Endothelial cell of umbilical vein (primary cell): Measurements from ENCODE around the gene DSCAML1. TPM values are rescaled to one million over a fixed set of nuclear protein-coding genes. Genes with fewer than 3 reads are reported as not detected.

Experiments
- BruUV-seq: library from RNA; stranded (reverse); fragments of 400-500 nt; replicated peaks from 2 replicates; lab custom pipeline; 2021; lab: Mats Ljungman, UMichigan
- CTCF ChIA-PET: fragments of 300-600, 350-600 bp; sonication (Branson Sonifier 250); formaldehyde crosslinking; loops from one replicate; lab custom pipeline; 2021; ENCODE audit warnings: antibody characterized with exemption, inconsistent platforms; lab: Charles Lee
- POLR2A ChIA-PET: fragments of 300-600, 350-600 bp; sonication (Branson Sonifier 250); formaldehyde crosslinking; loops from one replicate; lab custom pipeline; 2021; ENCODE audit warnings: antibody characterized with exemption, inconsistent platforms; lab: Charles Lee
- DNase-seq: peaks from one replicate; pipeline ENCODE4 v3.0.0-alpha.2; 2011; ENCODE audit warnings: low read depth, low spot score
- FAIRE-seq: peaks from 2 replicates; lab custom pipeline; 2011; peaks lifted over from hg19 to GRCh38; lab: Jason Lieb, UNC
- H2AFZ ChIP-seq: 2 replicates; pipeline ENCODE4 v1.6.0; 2012; ENCODE audit warnings: low read depth, low read length, control low read depth, inconsistent platforms
- H3K27ac ChIP-seq: 2 replicates; pipeline ENCODE4 v1.5.1; 2011; ENCODE audit warnings: low read depth, mild to moderate bottlenecking, control low read depth, low read length, moderate library complexity; ENCODE audit not compliant: insufficient read depth
- H3K27me3 ChIP-seq, 2 experiments: 2 replicates each; pipeline versions ENCODE4 v1.6.0 to v1.6.1; 2011; ENCODE audit warnings: low read length in 2 of 2, mixed read lengths in 1 of 2; ENCODE audit not compliant: control insufficient read depth in 2 of 2, insufficient read depth in 2 of 2
- H3K36me3 ChIP-seq, 2 experiments: 2 replicates in 1 of 2; 3 replicates in 1 of 2; pipeline ENCODE4 v1.5.1; 2011; ENCODE audit warnings: low read length in 2 of 2, mild to moderate bottlenecking in 1 of 2, moderate library complexity in 1 of 2; ENCODE audit not compliant: control insufficient read depth in 2 of 2, insufficient read depth in 2 of 2; ENCODE audit errors: extremely low read depth in 1 of 2
- H3K4me1 ChIP-seq: 3 replicates; pipeline ENCODE4 v1.5.1; 2011; ENCODE audit warnings: mild to moderate bottlenecking, low read length; ENCODE audit not compliant: control insufficient read depth, insufficient read depth; ENCODE audit errors: extremely low read depth
- H3K4me2 ChIP-seq: 2 replicates; pipeline ENCODE4 v1.6.1; 2011; ENCODE audit warnings: low read length, control low read depth, mixed read lengths; ENCODE audit not compliant: insufficient read depth
- H3K4me3 ChIP-seq, 3 experiments: fragments of 200-600 bp in 1 of 3; sonication (generic), shearing (Covaris generic) in 1 of 3; replicated peaks in 1 of 3; 2 replicates each; pipeline ENCODE4 v1.5.1; 2011 to 2016; ENCODE audit warnings: control low read depth in 3 of 3, low read length in 3 of 3, mild to moderate bottlenecking in 2 of 3, inconsistent platforms in 1 of 3, low read depth in 1 of 3, moderate library complexity in 1 of 3; ENCODE audit not compliant: insufficient read depth in 1 of 3
- H3K79me2 ChIP-seq: 2 replicates; pipeline ENCODE4 v1.6.0; 2012; ENCODE audit warnings: low read length, inconsistent platforms; ENCODE audit not compliant: control insufficient read depth, insufficient read depth
- H3K9ac ChIP-seq: replicated peaks from 2 replicates; pipeline ENCODE3; 2011; ENCODE audit warnings: low read length, control low read depth; ENCODE audit not compliant: insufficient read depth; ENCODE audit errors: extremely low read depth
- H3K9me1 ChIP-seq: replicated peaks from 3 replicates; pipeline ENCODE4 v1.6.0; 2011; ENCODE audit warnings: mild to moderate bottlenecking, low read length; ENCODE audit not compliant: control insufficient read depth, insufficient read depth; ENCODE audit errors: extremely low read depth
- H3K9me3 ChIP-seq: replicated peaks from 2 replicates; pipeline ENCODE4 v1.5.1; 2012; ENCODE audit warnings: low read length, inconsistent platforms; ENCODE audit not compliant: control insufficient read depth, insufficient read depth
- H4K20me1 ChIP-seq: replicated peaks from 2 replicates; pipeline ENCODE3; 2011; ENCODE audit warnings: mild to moderate bottlenecking, low read length; ENCODE audit not compliant: control insufficient read depth, insufficient read depth; ENCODE audit errors: extremely low read depth
- EZH2 ChIP-seq: IDR thresholded peaks from 2 replicates; pipeline ENCODE4 v1.6.1; 2012; ENCODE audit warnings: borderline replicate concordance, low read depth, mild to moderate bottlenecking, moderate library complexity, low read length, inconsistent platforms; ENCODE audit not compliant: severe bottlenecking
- FOS ChIP-seq: IDR thresholded peaks from 2 replicates; pipeline ENCODE4 v1.6.1; 2011; ENCODE audit warnings: mild to moderate bottlenecking, low read length, moderate library complexity, borderline replicate concordance; ENCODE audit not compliant: insufficient read depth
- GATA2 ChIP-seq: IDR thresholded peaks from 2 replicates; pipeline ENCODE4 v1.7.0; 2011; ENCODE audit warnings: low read depth, mild to moderate bottlenecking, moderate library complexity, mixed read lengths, low read length; ENCODE audit not compliant: insufficient read length, insufficient read depth
- JUN ChIP-seq: IDR thresholded peaks from 2 replicates; pipeline ENCODE4 v1.6.1; 2011; ENCODE audit warnings: borderline replicate concordance, low read depth; ENCODE audit not compliant: insufficient read length, insufficient read depth
- MAX ChIP-seq: IDR thresholded peaks from 2 replicates; pipeline ENCODE4 v1.6.1; 2011; ENCODE audit not compliant: insufficient read depth, insufficient read length
- MYC ChIP-seq: IDR thresholded peaks from one replicate; pipeline ENCODE4 v1.6.1; 2011; ENCODE audit warnings: mild to moderate bottlenecking, low read depth, low read length
- POLR2A ChIP-seq: IDR thresholded peaks from 2 replicates; pipeline ENCODE4 v1.6.1; 2012; ENCODE audit warnings: low read depth, mild to moderate bottlenecking, control low read depth, low read length
- POLR2AphosphoS5 ChIP-seq: IDR thresholded peaks from 2 replicates; pipeline ENCODE4 v1.6.1; 2012; ENCODE audit warnings: low read depth, mild to moderate bottlenecking, control low read depth, low read length, moderate library complexity; ENCODE audit not compliant: insufficient read depth
- dilution Hi-C: fragments of 300-500 bp; cut with MboI; formaldehyde crosslinking; loops from one replicate; pipeline ENCODE4 v1.15.0; 2019; ENCODE audit warnings: low sequenced_read_pairs; ENCODE audit not compliant: extremely low pct_ligation_motif_present
- intact Hi-C: fragments of 100-400 bp; cut with micrococcal nuclease; formaldehyde crosslinking; loops from one replicate; pipeline ENCODE4 v1.10.0; 2022
- polyA plus RNA-seq, 4 experiments: library from polyadenylated mRNA; depleted of rRNA in 3 of 4; stranded (reverse) in 3 of 4; unstranded in 1 of 4; fragments of >200 nt; gene quantifications; 2 replicates each; pipeline versions ENCODE4 v1.2.1 to v1.2.3, GENCODE V29; 2011 to 2012; ENCODE audit warnings: missing spikeins in 1 of 4
- total RNA-seq: library from RNA; stranded (reverse); gene quantifications from 2 replicates; pipeline ENCODE4 v1.2.3, GENCODE V29; 2021
- TF ChIP-seq, protein P1 (sequence below), 2 donors: IDR thresholded peaks; 1 replicate in 1 of 2; 2 replicates in 1 of 2; pipeline ENCODE4 v1.5.1; 2011; ENCODE audit warnings: low read length in 2 of 2, mild to moderate bottlenecking in 2 of 2, moderate library complexity in 2 of 2, control low read depth in 1 of 2, inconsistent platforms in 1 of 2, low read depth in 1 of 2; ENCODE audit not compliant: insufficient read depth in 1 of 2; ENCODE audit errors: extremely low read depth in 1 of 2

The DSCAML1 gene
- total and polyA plus RNA-seq, 2 donors (not counting 3 experiments of a cell fraction or from before 2014, with no cell fraction given) = not detected

GRCh38 chr11:117551761-117552343, 245.2 kb downstream of the DSCAML1 start:
- H3K4me2 ChIP-seq = no peak overlapping the region
- no peaks in the 10 kb centered on the region for H3K4me1 ChIP-seq
- H3K9me3 ChIP-seq = no peaks in the 10 kb centered on the region
- DNase-seq (no peak), FAIRE-seq (no peak)
- H4K20me1 ChIP-seq = no peaks in the 10 kb centered on the region
- H3K27ac ChIP-seq = no peak overlapping the region
- intact Hi-C loops = no loop called here
- H2AFZ ChIP-seq = no peak overlapping the region
- ChIA-PET CTCF (no interaction called here), POLR2A (no interaction called here)
- H3K9me1 ChIP-seq = no peaks in the 10 kb centered on the region
- dilution Hi-C loops = no loop called here
- BruUV-seq = no TSS peak
- H3K27me3 ChIP-seq = no peaks in the 10 kb centered on the region
- no peak overlapping the region for H3K9ac ChIP-seq
- TF ChIP-seq POLR2AphosphoS5 = no peak
- no peak for TF ChIP-seq GATA2
- TF ChIP-seq MYC = no peak
- TF ChIP-seq POLR2A = no peak
- TF ChIP-seq MAX = no peak
- TF ChIP-seq, protein P1, sequence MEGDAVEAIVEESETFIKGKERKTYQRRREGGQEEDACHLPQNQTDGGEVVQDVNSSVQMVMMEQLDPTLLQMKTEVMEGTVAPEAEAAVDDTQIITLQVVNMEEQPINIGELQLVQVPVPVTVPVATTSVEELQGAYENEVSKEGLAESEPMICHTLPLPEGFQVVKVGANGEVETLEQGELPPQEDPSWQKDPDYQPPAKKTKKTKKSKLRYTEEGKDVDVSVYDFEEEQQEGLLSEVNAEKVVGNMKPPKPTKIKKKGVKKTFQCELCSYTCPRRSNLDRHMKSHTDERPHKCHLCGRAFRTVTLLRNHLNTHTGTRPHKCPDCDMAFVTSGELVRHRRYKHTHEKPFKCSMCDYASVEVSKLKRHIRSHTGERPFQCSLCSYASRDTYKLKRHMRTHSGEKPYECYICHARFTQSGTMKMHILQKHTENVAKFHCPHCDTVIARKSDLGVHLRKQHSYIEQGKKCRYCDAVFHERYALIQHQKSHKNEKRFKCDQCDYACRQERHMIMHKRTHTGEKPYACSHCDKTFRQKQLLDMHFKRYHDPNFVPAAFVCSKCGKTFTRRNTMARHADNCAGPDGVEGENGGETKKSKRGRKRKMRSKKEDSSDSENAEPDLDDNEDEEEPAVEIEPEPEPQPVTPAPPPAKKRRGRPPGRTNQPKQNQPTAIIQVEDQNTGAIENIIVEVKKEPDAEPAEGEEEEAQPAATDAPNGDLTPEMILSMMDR (IDR thresholded peaks at IDR 0.05; ENCODE audit: extremely low read depth in 1 of 2, insufficient read depth in 1 of 2, low read depth in 1 of 2, low read length in 2 of 2) = no peak
- TF ChIP-seq FOS = no peak
- TF ChIP-seq EZH2 = no peak
- TF ChIP-seq JUN = no peak
- H3K79me2 ChIP-seq = no peaks in the 10 kb centered on the region
- H3K36me3 ChIP-seq = no peaks in the 10 kb centered on the region
- H3K4me3 ChIP-seq = no peak overlapping the region
